ENCODE results near the gene LY6G6C. TPM values are rescaled to one million over a fixed set of nuclear protein-coding genes. Genes with fewer than 3 reads are reported as not detected.

Gene LY6G6C
- total and polyA plus RNA-seq, 2 of the 13 experiments (the other 11 are each of a cell fraction or from before 2014, with no cell fraction given): 0.15 TPM; not detected in 1

DNA sequence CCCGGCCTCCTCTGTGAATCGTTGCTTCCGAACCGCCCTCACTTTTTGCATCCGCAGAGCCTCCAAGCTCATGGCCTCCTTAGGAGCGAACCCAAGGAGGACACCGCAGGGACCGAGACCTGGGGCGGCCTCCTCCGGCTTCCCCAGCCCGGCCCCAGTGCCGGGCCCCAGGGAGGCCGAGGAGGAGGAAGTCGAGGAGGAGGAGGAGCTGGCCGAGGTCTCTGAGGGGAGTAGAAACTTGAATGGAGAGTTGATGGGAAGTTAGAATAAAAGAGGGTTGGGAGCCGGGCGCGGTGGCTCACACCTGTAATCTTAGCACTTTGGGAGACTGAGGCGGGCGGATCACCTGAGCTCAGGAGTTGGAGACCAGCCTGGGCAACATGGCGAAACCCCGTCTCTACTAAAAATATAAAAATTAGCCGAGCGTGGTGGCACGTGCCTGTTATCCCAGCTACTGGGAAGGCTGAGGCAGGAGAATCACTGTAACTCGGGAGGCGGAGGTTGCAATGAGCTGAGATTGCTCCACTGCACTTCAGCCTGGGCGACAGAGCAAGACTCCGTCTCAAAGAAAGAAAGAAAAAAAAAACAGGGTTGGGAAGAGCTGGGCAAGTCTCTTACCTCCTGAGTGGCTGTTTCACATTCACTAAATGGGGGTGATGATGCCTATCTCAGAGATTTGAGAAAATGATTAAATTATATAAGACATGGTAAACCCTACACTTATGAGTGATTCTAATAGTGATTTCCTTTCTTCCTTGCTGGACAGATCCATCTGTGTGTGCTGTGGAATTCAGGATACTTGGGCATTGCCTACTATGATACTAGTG is 19.1 kb upstream of the LY6G6C start (continued):
- TF ChIP-seq ZNF138 (CRISPR knock-in tag; IDR thresholded peaks at IDR 0.05; ENCODE audit: low read depth): 0 out of 2 replicates have a peak, but pooled peaks have one; percentile 39
- 0 out of 2 replicates have a peak, but pooled peaks have one; percentile 0 for TF ChIP-seq ZNF83 (CRISPR knock-in tag; IDR thresholded peaks at IDR 0.05; ENCODE audit: borderline replicate concordance)
- no peak for TF ChIP-seq EZH2 (conservative IDR thresholded peaks at IDR 0.05; ENCODE audit: low read depth, low read length)
- 0 out of 2 replicates have a peak, but pooled peaks have one; percentile 2 for TF ChIP-seq MZF1 (CRISPR knock-in tag; IDR thresholded peaks at IDR 0.05; ENCODE audit: borderline replicate concordance)
- TF ChIP-seq ZNF782 (CRISPR knock-in tag; IDR thresholded peaks at IDR 0.05; ENCODE audit: borderline replicate concordance): no peak
- no peak for TF ChIP-seq FOXK1 (CRISPR knock-in tag; IDR thresholded peaks at IDR 0.05; ENCODE audit: borderline replicate concordance, low read depth)
- TF ChIP-seq ZNF44 (CRISPR knock-in tag; IDR thresholded peaks at IDR 0.05): no peak
- 0 out of 2 replicates have a peak, but pooled peaks have one; percentile 2 for TF ChIP-seq ZBTB8A (CRISPR knock-in tag; IDR thresholded peaks at IDR 0.05; ENCODE audit: borderline replicate concordance, low read depth)
- TF ChIP-seq, protein P1, sequence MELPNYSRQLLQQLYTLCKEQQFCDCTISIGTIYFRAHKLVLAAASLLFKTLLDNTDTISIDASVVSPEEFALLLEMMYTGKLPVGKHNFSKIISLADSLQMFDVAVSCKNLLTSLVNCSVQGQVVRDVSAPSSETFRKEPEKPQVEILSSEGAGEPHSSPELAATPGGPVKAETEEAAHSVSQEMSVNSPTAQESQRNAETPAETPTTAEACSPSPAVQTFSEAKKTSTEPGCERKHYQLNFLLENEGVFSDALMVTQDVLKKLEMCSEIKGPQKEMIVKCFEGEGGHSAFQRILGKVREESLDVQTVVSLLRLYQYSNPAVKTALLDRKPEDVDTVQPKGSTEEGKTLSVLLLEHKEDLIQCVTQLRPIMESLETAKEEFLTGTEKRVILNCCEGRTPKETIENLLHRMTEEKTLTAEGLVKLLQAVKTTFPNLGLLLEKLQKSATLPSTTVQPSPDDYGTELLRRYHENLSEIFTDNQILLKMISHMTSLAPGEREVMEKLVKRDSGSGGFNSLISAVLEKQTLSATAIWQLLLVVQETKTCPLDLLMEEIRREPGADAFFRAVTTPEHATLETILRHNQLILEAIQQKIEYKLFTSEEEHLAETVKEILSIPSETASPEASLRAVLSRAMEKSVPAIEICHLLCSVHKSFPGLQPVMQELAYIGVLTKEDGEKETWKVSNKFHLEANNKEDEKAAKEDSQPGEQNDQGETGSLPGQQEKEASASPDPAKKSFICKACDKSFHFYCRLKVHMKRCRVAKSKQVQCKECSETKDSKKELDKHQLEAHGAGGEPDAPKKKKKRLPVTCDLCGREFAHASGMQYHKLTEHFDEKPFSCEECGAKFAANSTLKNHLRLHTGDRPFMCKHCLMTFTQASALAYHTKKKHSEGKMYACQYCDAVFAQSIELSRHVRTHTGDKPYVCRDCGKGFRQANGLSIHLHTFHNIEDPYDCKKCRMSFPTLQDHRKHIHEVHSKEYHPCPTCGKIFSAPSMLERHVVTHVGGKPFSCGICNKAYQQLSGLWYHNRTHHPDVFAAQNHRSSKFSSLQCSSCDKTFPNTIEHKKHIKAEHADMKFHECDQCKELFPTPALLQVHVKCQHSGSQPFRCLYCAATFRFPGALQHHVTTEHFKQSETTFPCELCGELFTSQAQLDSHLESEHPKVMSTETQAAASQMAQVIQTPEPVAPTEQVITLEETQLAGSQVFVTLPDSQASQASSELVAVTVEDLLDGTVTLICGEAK (IDR thresholded peaks at IDR 0.05): no peak
- TF ChIP-seq, protein P1 (CRISPR knock-in tag; IDR thresholded peaks at IDR 0.05): no peak
- 0 out of 2 replicates have a peak, but pooled peaks have one; percentile 2 for TF ChIP-seq ZNF768 (CRISPR knock-in tag; IDR thresholded peaks at IDR 0.05)
- TF ChIP-seq RBM22 (optimal IDR thresholded peaks at IDR 0.05; ENCODE audit: low read length): peak; percentile 14
- 0 out of 2 replicates have a peak, but pooled peaks have one; percentile 18 for TF ChIP-seq ZNF850 (CRISPR knock-in tag; conservative IDR thresholded peaks at IDR 0.05)
- TF ChIP-seq ZBTB42 (CRISPR knock-in tag; IDR thresholded peaks at IDR 0.05): no peak
- no peak for TF ChIP-seq ZMYM4 (CRISPR knock-in tag; IDR thresholded peaks at IDR 0.05)
- no peak for TF ChIP-seq FIP1L1 (IDR thresholded peaks at IDR 0.05; ENCODE audit: borderline replicate concordance, insufficient read depth, low read depth, low read length)
- TF ChIP-seq, protein P2, sequence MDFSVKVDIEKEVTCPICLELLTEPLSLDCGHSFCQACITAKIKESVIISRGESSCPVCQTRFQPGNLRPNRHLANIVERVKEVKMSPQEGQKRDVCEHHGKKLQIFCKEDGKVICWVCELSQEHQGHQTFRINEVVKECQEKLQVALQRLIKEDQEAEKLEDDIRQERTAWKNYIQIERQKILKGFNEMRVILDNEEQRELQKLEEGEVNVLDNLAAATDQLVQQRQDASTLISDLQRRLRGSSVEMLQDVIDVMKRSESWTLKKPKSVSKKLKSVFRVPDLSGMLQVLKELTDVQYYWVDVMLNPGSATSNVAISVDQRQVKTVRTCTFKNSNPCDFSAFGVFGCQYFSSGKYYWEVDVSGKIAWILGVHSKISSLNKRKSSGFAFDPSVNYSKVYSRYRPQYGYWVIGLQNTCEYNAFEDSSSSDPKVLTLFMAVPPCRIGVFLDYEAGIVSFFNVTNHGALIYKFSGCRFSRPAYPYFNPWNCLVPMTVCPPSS (IDR thresholded peaks at IDR 0.05): no peak
- no peak for TF ChIP-seq KLF11 (CRISPR knock-in tag; IDR thresholded peaks at IDR 0.05)
- TF ChIP-seq ZNF34 (CRISPR knock-in tag; IDR thresholded peaks at IDR 0.05; ENCODE audit: borderline replicate concordance): no peak
- TF ChIP-seq PHF20 (CRISPR knock-in tag; IDR thresholded peaks at IDR 0.05): 0 out of 2 replicates have a peak, but pooled peaks have one; percentile 18

Data from HepG2 (cell line).